Uterus (tissue), 2 donors: Measurements from ENCODE around the gene CHERP.

Experiments used
- CTCF ChIP-seq, 4 experiments: fragments of 200-600 bp in 2 of 4; fragments of 450-650 bp in 2 of 4; sonication (generic) in 2 of 4; IDR thresholded peaks; one replicate each; pipeline ENCODE4 v1.5.1; 2016 to 2019; ENCODE audit warnings: antibody characterized with exemption in 4 of 4, mild to moderate bottlenecking in 2 of 4, moderate library complexity in 1 of 4
- POLR2A ChIP-seq, 2 donors: fragments of 450-650 bp; IDR thresholded peaks; one replicate each; pipeline ENCODE4 v1.6.1; 2016; ENCODE audit warnings: antibody characterized with exemption in 2 of 2, mild to moderate bottlenecking in 1 of 2, moderate library complexity in 1 of 2

- TF ChIP-seq CTCF (IDR thresholded peaks at IDR 0.05) = no peak
- no peak for TF ChIP-seq POLR2A (IDR thresholded peaks at IDR 0.05)
Observed at GRCh38 chr19:16473875-16474392, 68.3 kb downstream of the CHERP start.
